ENCODE measurements around the gene C10orf62. TPM values are rescaled to one million over a fixed set of nuclear protein-coding genes. Genes with fewer than 3 reads are reported as not detected.
A peak's percentile ranks its signal among the peaks of the same experiment; 100 is the strongest.

The C10orf62 gene
- total RNA-seq, 1 experiment from 2014 or later = not detected

DNA sequence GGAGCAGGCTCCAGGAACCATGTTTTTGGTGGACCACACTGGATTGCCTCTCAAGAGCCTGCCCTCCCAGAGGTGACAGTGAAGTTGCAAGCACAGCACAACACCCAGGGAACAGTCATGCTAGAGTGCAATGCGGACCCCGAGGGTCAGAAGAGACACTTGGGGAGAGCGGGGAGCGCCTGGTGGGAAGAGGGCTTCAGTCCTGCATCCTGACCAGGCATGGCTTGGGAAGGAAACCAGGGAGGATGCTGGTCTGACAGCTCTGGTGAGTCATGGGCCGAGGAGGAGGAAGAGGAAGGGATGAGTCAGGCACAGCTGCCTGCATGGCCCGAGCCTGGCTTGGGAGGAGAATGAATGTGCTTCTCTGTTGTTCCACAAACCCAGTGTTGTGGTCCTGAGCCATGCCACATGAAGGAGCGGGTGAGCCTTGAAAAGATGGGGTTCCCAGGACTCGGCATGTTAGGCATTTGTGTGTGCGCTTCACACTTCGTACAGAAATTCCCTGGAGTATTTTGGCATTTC is 46.4 kb upstream of the C10orf62 start:
- H3K27me3 Mint-ChIP-seq (ENCODE audit: low read depth) = no peaks in the 10 kb centered on the region
- ChIA-PET CTCF (interaction anchor here (0.8 to 5.1 kb wide), 3 partner anchors 9 to 22 kb away, joined by 3 to 44 read pairs (median 5); no protein-coding TSS in a partner anchor), POLR2A (no interaction called here)
- TF ChIP-seq CREB1 (CRISPR knock-in tag; IDR thresholded peaks at IDR 0.05) (no peak), ZNF416 (CRISPR knock-in tag; IDR thresholded peaks at IDR 0.05) (no peak), PRDM15 (CRISPR knock-in tag; IDR thresholded peaks at IDR 0.05) (peak; percentile 69)
- H3K4me1 Mint-ChIP-seq = peaks cover 32% of the 10 kb centered on the region
- ATAC-seq (no peak), DNase-seq (ENCODE audit: low spot score) (no peak)
- H3K27ac Mint-ChIP-seq = peak overlapping the region; percentile 5
- H3K9me3 Mint-ChIP-seq = no peaks in the 10 kb centered on the region
- no peak overlapping the region for H3K4me3 Mint-ChIP-seq
- H3K36me3 Mint-ChIP-seq = no peaks in the 10 kb centered on the region

GRCh38 chr10:97546456-97547270 is 42.9 kb upstream of the C10orf62 start:
- H3K9me3 Mint-ChIP-seq = no peaks in the 10 kb centered on the region
- ATAC-seq (no peak), DNase-seq (ENCODE audit: low spot score) (no peak)
- POLR2A ChIA-PET = no interaction called here
- peak overlapping the region; percentile 88 for H3K27ac Mint-ChIP-seq
- CTCF ChIA-PET = interaction anchor here (0.7 to 10.3 kb wide), 6 partner anchors 12 to 83 kb away, joined by 3 to 177 read pairs (median 4); partner anchors contain the start of gene UBTD1
- no peaks in the 10 kb centered on the region for H3K36me3 Mint-ChIP-seq
- peaks cover 43% of the 10 kb centered on the region for H3K4me1 Mint-ChIP-seq
- no peak overlapping the region for H3K4me3 Mint-ChIP-seq
- H3K27me3 Mint-ChIP-seq (ENCODE audit: low read depth) = no peaks in the 10 kb centered on the region
- no peak for TF ChIP-seq TP53 (CRISPR knock-in tag; IDR thresholded peaks at IDR 0.05)
- TF ChIP-seq RELA (CRISPR knock-in tag; IDR thresholded peaks at IDR 0.05; ENCODE audit: borderline replicate concordance) = no peak
- TF ChIP-seq, protein P1, sequence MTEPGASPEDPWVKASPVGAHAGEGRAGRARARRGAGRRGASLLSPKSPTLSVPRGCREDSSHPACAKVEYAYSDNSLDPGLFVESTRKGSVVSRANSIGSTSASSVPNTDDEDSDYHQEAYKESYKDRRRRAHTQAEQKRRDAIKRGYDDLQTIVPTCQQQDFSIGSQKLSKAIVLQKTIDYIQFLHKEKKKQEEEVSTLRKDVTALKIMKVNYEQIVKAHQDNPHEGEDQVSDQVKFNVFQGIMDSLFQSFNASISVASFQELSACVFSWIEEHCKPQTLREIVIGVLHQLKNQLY (CRISPR knock-in tag; IDR thresholded peaks at IDR 0.05) = no peak
- TF ChIP-seq, protein P2, sequence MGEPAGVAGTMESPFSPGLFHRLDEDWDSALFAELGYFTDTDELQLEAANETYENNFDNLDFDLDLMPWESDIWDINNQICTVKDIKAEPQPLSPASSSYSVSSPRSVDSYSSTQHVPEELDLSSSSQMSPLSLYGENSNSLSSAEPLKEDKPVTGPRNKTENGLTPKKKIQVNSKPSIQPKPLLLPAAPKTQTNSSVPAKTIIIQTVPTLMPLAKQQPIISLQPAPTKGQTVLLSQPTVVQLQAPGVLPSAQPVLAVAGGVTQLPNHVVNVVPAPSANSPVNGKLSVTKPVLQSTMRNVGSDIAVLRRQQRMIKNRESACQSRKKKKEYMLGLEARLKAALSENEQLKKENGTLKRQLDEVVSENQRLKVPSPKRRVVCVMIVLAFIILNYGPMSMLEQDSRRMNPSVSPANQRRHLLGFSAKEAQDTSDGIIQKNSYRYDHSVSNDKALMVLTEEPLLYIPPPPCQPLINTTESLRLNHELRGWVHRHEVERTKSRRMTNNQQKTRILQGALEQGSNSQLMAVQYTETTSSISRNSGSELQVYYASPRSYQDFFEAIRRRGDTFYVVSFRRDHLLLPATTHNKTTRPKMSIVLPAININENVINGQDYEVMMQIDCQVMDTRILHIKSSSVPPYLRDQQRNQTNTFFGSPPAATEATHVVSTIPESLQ (CRISPR knock-in tag; IDR thresholded peaks at IDR 0.05) = no peak
- TF ChIP-seq ZBTB21 (CRISPR knock-in tag; IDR thresholded peaks at IDR 0.05; ENCODE audit: borderline replicate concordance) = no peak
- no peak for TF ChIP-seq HMGA2 (CRISPR knock-in tag; IDR thresholded peaks at IDR 0.05)

DNA sequence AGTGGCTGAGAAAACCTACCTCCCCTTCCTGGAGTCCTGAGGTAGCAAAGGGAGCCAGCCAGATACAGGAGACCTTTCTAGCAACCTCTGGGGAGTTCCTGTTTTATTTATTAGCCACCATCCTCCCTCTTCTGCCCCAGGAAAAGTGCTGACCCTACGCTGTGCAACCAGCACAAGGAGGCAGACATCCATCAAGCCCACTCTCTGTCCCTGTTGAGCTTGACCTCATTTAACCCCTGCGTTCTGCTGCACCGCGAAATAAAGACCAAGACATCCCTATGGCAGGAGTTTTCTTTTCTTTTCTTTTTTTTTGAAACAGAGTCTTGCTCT is 42.3 kb upstream of the C10orf62 start:
- Mint-ChIP-seq H3K4me1 (peaks cover 39% of the 10 kb centered on the region), H3K9me3 (no peaks in the 10 kb centered on the region), H3K27me3 (ENCODE audit: low read depth) (no peaks in the 10 kb centered on the region), H3K27ac (no peak overlapping the region), H3K4me3 (no peak overlapping the region), H3K36me3 (no peaks in the 10 kb centered on the region)
- POLR2A ChIA-PET = no interaction called here
- CTCF ChIA-PET = interaction anchor here (0.8 to 10.3 kb wide), 2 partner anchors 12 to 21 kb away, joined by 3 to 177 read pairs; no protein-coding TSS in a partner anchor
- ATAC-seq = no peak
- TF ChIP-seq, protein P3, sequence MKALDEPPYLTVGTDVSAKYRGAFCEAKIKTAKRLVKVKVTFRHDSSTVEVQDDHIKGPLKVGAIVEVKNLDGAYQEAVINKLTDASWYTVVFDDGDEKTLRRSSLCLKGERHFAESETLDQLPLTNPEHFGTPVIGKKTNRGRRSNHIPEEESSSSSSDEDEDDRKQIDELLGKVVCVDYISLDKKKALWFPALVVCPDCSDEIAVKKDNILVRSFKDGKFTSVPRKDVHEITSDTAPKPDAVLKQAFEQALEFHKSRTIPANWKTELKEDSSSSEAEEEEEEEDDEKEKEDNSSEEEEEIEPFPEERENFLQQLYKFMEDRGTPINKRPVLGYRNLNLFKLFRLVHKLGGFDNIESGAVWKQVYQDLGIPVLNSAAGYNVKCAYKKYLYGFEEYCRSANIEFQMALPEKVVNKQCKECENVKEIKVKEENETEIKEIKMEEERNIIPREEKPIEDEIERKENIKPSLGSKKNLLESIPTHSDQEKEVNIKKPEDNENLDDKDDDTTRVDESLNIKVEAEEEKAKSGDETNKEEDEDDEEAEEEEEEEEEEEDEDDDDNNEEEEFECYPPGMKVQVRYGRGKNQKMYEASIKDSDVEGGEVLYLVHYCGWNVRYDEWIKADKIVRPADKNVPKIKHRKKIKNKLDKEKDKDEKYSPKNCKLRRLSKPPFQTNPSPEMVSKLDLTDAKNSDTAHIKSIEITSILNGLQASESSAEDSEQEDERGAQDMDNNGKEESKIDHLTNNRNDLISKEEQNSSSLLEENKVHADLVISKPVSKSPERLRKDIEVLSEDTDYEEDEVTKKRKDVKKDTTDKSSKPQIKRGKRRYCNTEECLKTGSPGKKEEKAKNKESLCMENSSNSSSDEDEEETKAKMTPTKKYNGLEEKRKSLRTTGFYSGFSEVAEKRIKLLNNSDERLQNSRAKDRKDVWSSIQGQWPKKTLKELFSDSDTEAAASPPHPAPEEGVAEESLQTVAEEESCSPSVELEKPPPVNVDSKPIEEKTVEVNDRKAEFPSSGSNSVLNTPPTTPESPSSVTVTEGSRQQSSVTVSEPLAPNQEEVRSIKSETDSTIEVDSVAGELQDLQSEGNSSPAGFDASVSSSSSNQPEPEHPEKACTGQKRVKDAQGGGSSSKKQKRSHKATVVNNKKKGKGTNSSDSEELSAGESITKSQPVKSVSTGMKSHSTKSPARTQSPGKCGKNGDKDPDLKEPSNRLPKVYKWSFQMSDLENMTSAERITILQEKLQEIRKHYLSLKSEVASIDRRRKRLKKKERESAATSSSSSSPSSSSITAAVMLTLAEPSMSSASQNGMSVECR (CRISPR knock-in tag; IDR thresholded peaks at IDR 0.05; ENCODE audit: borderline replicate concordance) = no peak
- TF ChIP-seq NR3C1 (CRISPR knock-in tag; conservative IDR thresholded peaks at IDR 0.05; ENCODE audit: low read depth) (no peak), MXD4 (CRISPR knock-in tag; IDR thresholded peaks at IDR 0.05; ENCODE audit: borderline replicate concordance) (no peak)
- no peak for DNase-seq (ENCODE audit: low spot score)

Data from WTC11 (cell line).